ENCODE data around the gene NPAS3.

DNA sequence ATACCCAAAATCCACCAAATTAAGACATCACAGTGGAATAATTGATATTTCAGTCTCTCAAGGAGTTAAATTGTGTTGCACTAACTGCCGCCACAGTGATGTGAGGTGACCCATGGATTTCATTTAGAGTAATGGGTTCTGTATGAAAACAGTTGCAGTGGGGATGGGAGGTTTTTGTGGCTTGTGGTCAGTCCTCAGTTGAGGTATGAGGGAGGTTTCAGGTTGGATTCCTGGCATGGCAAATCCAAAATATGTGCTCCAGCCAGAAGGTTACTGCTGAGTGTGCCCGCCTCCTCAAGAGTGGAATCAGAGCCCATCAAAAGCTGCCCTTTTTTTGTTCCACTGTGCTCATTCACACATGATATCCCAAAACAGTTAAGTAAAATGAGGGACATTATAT, 525.1 kb downstream of the NPAS3 start:
- TF ChIP-seq, protein P1, sequence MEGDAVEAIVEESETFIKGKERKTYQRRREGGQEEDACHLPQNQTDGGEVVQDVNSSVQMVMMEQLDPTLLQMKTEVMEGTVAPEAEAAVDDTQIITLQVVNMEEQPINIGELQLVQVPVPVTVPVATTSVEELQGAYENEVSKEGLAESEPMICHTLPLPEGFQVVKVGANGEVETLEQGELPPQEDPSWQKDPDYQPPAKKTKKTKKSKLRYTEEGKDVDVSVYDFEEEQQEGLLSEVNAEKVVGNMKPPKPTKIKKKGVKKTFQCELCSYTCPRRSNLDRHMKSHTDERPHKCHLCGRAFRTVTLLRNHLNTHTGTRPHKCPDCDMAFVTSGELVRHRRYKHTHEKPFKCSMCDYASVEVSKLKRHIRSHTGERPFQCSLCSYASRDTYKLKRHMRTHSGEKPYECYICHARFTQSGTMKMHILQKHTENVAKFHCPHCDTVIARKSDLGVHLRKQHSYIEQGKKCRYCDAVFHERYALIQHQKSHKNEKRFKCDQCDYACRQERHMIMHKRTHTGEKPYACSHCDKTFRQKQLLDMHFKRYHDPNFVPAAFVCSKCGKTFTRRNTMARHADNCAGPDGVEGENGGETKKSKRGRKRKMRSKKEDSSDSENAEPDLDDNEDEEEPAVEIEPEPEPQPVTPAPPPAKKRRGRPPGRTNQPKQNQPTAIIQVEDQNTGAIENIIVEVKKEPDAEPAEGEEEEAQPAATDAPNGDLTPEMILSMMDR (IDR thresholded peaks at IDR 0.05): no peak
- no peak for TF ChIP-seq POLR2A (IDR thresholded peaks at IDR 0.05)
